A549 (cell line): ENCODE measurements around the gene PSMD1. TPM values are rescaled to one million over a fixed set of nuclear protein-coding genes. Genes with fewer than 3 reads are reported as not detected.

Experiments
- ATAC-seq, 2 experiments: fragments of 200-7000 bp in 1 of 2; fragments of >200 bp in 1 of 2; cut with Nextera tagmentation in 1 of 2; cut with Tn5 transposase in 1 of 2; 3 replicates each; pipeline versions ENCODE4 v1.8.0 to v1.9.1; 2018 to 2020; ENCODE audit warnings: mild to moderate bottlenecking in 1 of 2, moderate library complexity in 1 of 2
- CTCF ChIA-PET: fragments of 300-600 bp; sonication (Branson Sonifier 250); formaldehyde crosslinking; extraction: SDS; loops from one replicate; lab custom pipeline; 2021; ENCODE audit warnings: antibody characterized with exemption, inconsistent platforms; lab: Yijun Ruan, JAX
- POLR2A ChIA-PET: fragments of 350-600 bp; formaldehyde crosslinking; extraction: SDS; loops from one replicate; lab custom pipeline; 2021; ENCODE audit warnings: antibody characterized with exemption, inconsistent platforms; lab: Yijun Ruan, JAX
- DNase-seq, 2 experiments: peaks; one replicate each; pipeline versions ENCODE4 v3.0.0 to v3.0.0-alpha.2; 2011 to 2016; ENCODE audit warnings: low read depth in 1 of 2, low spot score in 1 of 2
- FAIRE-seq: peaks from 2 replicates; lab custom pipeline; 2011; peaks lifted over from hg19 to GRCh38; lab: Jason Lieb, UNC
- H3K27ac ChIP-seq, 2 experiments: fragments of >200 bp; sonication (Bioruptor Twin); formaldehyde crosslinking; 3 replicates each; pipeline ENCODE4 v1.5.1; 2016 to 2017
- H3K4me1 ChIP-seq: fragments of >200 bp; sonication (Bioruptor Twin); formaldehyde crosslinking; 3 replicates; pipeline ENCODE4 v1.6.1; 2016
- H3K4me2 ChIP-seq: fragments of >200 bp; sonication (Bioruptor Twin); formaldehyde crosslinking; 3 replicates; pipeline ENCODE4 v1.6.1; 2016
- H3K4me3 ChIP-seq: fragments of >200 bp; sonication (Bioruptor Twin); formaldehyde crosslinking; 3 replicates; pipeline ENCODE4 v1.5.1; 2016
- H3K9me3 ChIP-seq: fragments of >200 bp; sonication (Bioruptor Twin); formaldehyde crosslinking; 3 replicates; pipeline ENCODE4 v1.6.1; 2016
- CBX2 ChIP-seq: fragments of 200-600 bp; sonication (generic); IDR thresholded peaks from 2 replicates; pipeline ENCODE4 v1.6.1; 2016; ENCODE audit warnings: low read depth, mild to moderate bottlenecking, borderline replicate concordance
- CEBPB ChIP-seq, 2 experiments: fragments of >200 bp in 1 of 2; sonication (Bioruptor Twin) in 1 of 2; formaldehyde crosslinking in 1 of 2; IDR thresholded peaks; 2 replicates each; pipeline ENCODE4 v1.6.1; 2012 to 2016
- CHD4 ChIP-seq: fragments of 200-600 bp; sonication (generic); IDR thresholded peaks from 2 replicates; pipeline ENCODE4 v1.6.1; 2016; ENCODE audit warnings: antibody characterized with exemption, mild to moderate bottlenecking, borderline replicate concordance
- E2F6 ChIP-seq: IDR thresholded peaks from 2 replicates; pipeline ENCODE4 v1.6.1; 2012; ENCODE audit warnings: low read depth, borderline replicate concordance
- EHMT2 ChIP-seq: fragments of 200-600 bp; sonication (generic); IDR thresholded peaks from 2 replicates; pipeline ENCODE4 v1.6.1; 2016; ENCODE audit warnings: antibody characterized with exemption, low read depth, mild to moderate bottlenecking, moderate library complexity
- ELK1 ChIP-seq: fragments of 150-350 bp; IDR thresholded peaks from 2 replicates; pipeline ENCODE4 v1.6.1; 2014; ENCODE audit warnings: low read depth, mild to moderate bottlenecking, low read length
- FOSB ChIP-seq: fragments of 250-450 bp; sonication (Bioruptor Pico); IDR thresholded peaks from 2 replicates; pipeline ENCODE4 v1.5.0; 2020; ENCODE audit warnings: mild to moderate bottlenecking, moderate library complexity
- FOSL2 ChIP-seq, 2 experiments: fragments of 450-650 bp in 1 of 2; fragments of >200 bp in 1 of 2; sonication (Bioruptor Twin) in 1 of 2; formaldehyde crosslinking; IDR thresholded peaks; 2 replicates each; pipeline versions ENCODE4 v1.5.0 to v1.6.1; 2016 to 2020; ENCODE audit warnings: mild to moderate bottlenecking in 1 of 2, moderate library complexity in 1 of 2
- HDAC2 ChIP-seq: fragments of 200-600 bp; sonication (generic); IDR thresholded peaks from 2 replicates; pipeline ENCODE4 v1.6.1; 2016
- HMGXB4 ChIP-seq: fragments of 250-450 bp; sonication (Bioruptor Pico); IDR thresholded peaks from 2 replicates; pipeline ENCODE4 v1.5.0; 2021; ENCODE audit warnings: mild to moderate bottlenecking, moderate library complexity, borderline replicate concordance
- HOXB13 ChIP-seq: fragments of 250-450 bp; sonication (Bioruptor Pico); IDR thresholded peaks from 2 replicates; pipeline ENCODE4 v1.5.0; 2020; ENCODE audit warnings: low read depth, mild to moderate bottlenecking, moderate library complexity
- HOXB5 ChIP-seq: fragments of 250-450 bp; sonication (Bioruptor Pico); IDR thresholded peaks from 2 replicates; pipeline ENCODE4 v1.5.0; 2020; ENCODE audit warnings: mild to moderate bottlenecking, moderate library complexity
- NFE2L2 ChIP-seq: fragments of 150-350 bp; conservative IDR thresholded peaks from 2 replicates; pipeline ENCODE4 v1.6.1; 2014; ENCODE audit warnings: low read length
- NPAS2 ChIP-seq: fragments of 250-450 bp; sonication (Bioruptor Pico); IDR thresholded peaks from 2 replicates; pipeline ENCODE4 v1.8.0; 2022; ENCODE audit warnings: mild to moderate bottlenecking, moderate library complexity, borderline replicate concordance
- PHF8 ChIP-seq: fragments of 200-600 bp; sonication (generic); IDR thresholded peaks from 2 replicates; pipeline ENCODE4 v1.6.1; 2016; ENCODE audit warnings: low read depth, mild to moderate bottlenecking, antibody characterized with exemption, moderate library complexity, borderline replicate concordance
- POLR2A ChIP-seq: IDR thresholded peaks from 2 replicates; pipeline ENCODE4 v1.6.1; 2012; ENCODE audit warnings: mild to moderate bottlenecking, low read length
- POLR2AphosphoS2 ChIP-seq: conservative IDR thresholded peaks from 2 replicates; pipeline ENCODE4 v1.6.1; 2012; ENCODE audit warnings: low read length, improper control_type of control experiment, inconsistent platforms
- RAD21 ChIP-seq, 2 experiments: fragments of >200 bp in 1 of 2; sonication (Bioruptor Twin) in 1 of 2; formaldehyde crosslinking in 1 of 2; IDR thresholded peaks in 1 of 2; conservative IDR thresholded peaks in 1 of 2; 2 replicates in 1 of 2; 3 replicates in 1 of 2; pipeline ENCODE4 v1.6.1; 2012 to 2018; ENCODE audit warnings: inconsistent platforms in 1 of 2
- RARB ChIP-seq: fragments of 250-450 bp; sonication (Bioruptor Pico); IDR thresholded peaks from 2 replicates; pipeline ENCODE4 v1.8.0; 2021; ENCODE audit warnings: mild to moderate bottlenecking, moderate library complexity
- RNF2 ChIP-seq: fragments of 200-600 bp; sonication (generic); IDR thresholded peaks from 2 replicates; pipeline ENCODE4 v1.6.1; 2016; ENCODE audit warnings: low read depth, mild to moderate bottlenecking, antibody characterized with exemption, moderate library complexity, borderline replicate concordance
- SREBF2 ChIP-seq: fragments of 450-650 bp; IDR thresholded peaks from 2 replicates; pipeline ENCODE4 v1.6.1; 2014; ENCODE audit warnings: mild to moderate bottlenecking, moderate library complexity
- USF2 ChIP-seq: fragments of 450-650 bp; IDR thresholded peaks from 2 replicates; pipeline ENCODE4 v1.6.1; 2014; ENCODE audit warnings: antibody characterized with exemption
- ZC3H11A ChIP-seq: fragments of 450-650 bp; IDR thresholded peaks from 2 replicates; pipeline ENCODE4 v1.6.1; 2014; ENCODE audit warnings: antibody characterized with exemption, mild to moderate bottlenecking
- WGBS: methylation state at CpG from one replicate; pipeline ENCODE4 v1.1.6; 2017; ENCODE audit errors: missing lambda C conversion rate; 5-methylcytosine and 5-hydroxymethylcytosine counted together
- polyA plus RNA-seq, 4 experiments: library from polyadenylated mRNA; depleted of rRNA in 3 of 4; stranded (reverse); fragments of >200 nt; fragmentation: RNase III in 1 of 4; extraction: RNeasy Plus Mini Kit Qiagen cat#74134 plus additional on column Dnase treatment in 1 of 4; gene quantifications; 2 replicates in 3 of 4; 3 replicates in 1 of 4; pipeline ENCODE4 v1.2.3, GENCODE V29; 2011 to 2017

PSMD1 gene
- polyA plus RNA-seq, 2 of the 4 experiments (the other 2 are of a cell fraction), result 122 to 248 TPM

- H3K27ac ChIP-seq, result peak overlapping the region in 1 of 2 experiments; percentile 79; a peak in 3 of 6 replicates
- no peaks in the 10 kb centered on the region for H3K9me3 ChIP-seq
- TF ChIP-seq CEBPB (IDR thresholded peaks at IDR 0.05), result no peak
- peak; percentile 62 for TF ChIP-seq USF2
- TF ChIP-seq, all 56 proteins: peak for 1
- WGBS, result 92% methylated on average over 8 of the region's 8 CpGs
- peak in 1 of 2 experiments; percentile 57; a peak in 3 of 6 replicates for ATAC-seq
- FAIRE-seq, result no peak
- Histone ChIP-seq H3K4me3 (no peak overlapping the region), H3K4me1 (peaks cover 13% of the 10 kb centered on the region), H3K4me2 (no peak overlapping the region)
- POLR2A ChIA-PET, result no interaction called here
- peak; percentile 19 to 35 for DNase-seq
- CTCF ChIA-PET, result interaction anchor here (0.7 to 2.8 kb wide), 6 partner anchors 11 to 167 kb away, joined by 3 to 7 read pairs (median 5); no protein-coding TSS in a partner anchor
Measured at GRCh38 chr2:231182513-231182899, 125.8 kb downstream of the PSMD1 start.

GRCh38 chr2:231183851-231184250 is 127.2 kb downstream of the PSMD1 start:
- WGBS, result 94% methylated on average over 8 of the region's 8 CpGs
- Histone ChIP-seq H3K27ac (peak overlapping the region in 1 of 2 experiments; percentile 3; a peak in 1 of 6 replicates), H3K9me3 (no peaks in the 10 kb centered on the region), H3K4me2 (no peak overlapping the region), H3K4me3 (no peak overlapping the region), H3K4me1 (peaks cover 13% of the 10 kb centered on the region)
- FAIRE-seq, result no peak
- POLR2A ChIA-PET, result no interaction called here
- no peak for ATAC-seq
- TF ChIP-seq FOSL2 (IDR thresholded peaks at IDR 0.05), result no peak
- no peak for TF ChIP-seq FOSL2 (CRISPR knock-in tag; IDR thresholded peaks at IDR 0.05)
- TF ChIP-seq POLR2A, result no peak
- TF ChIP-seq RAD21 (conservative IDR thresholded peaks at IDR 0.05 in 1 of 2, IDR thresholded peaks at IDR 0.05 in 1 of 2), result no peak
- TF ChIP-seq SREBF2, result no peak
- no peak for TF ChIP-seq RNF2
- TF ChIP-seq HOXB13 (CRISPR knock-in tag), result no peak
- no peak for TF ChIP-seq CHD4
- no peak for TF ChIP-seq NPAS2 (CRISPR knock-in tag)
- no peak for TF ChIP-seq POLR2AphosphoS2
- TF ChIP-seq NFE2L2, result no peak
- no peak for TF ChIP-seq RARB (CRISPR knock-in tag)
- CTCF ChIA-PET, result interaction anchor here (1.3 to 2.5 kb wide), 3 partner anchors 8 to 44 kb away, joined by 4 to 7 read pairs (median 6); no protein-coding TSS in a partner anchor
- no peak for DNase-seq

GRCh38 chr2:231184319-231184718 is 127.7 kb downstream of the PSMD1 start:
- WGBS, result 83% methylated on average over 4 of the region's 4 CpGs
- TF ChIP-seq FOSB (CRISPR knock-in tag) (no peak), NFE2L2 (no peak), CBX2 (no peak), SREBF2 (no peak), ZC3H11A (no peak), HMGXB4 (CRISPR knock-in tag) (no peak), PHF8 (no peak), E2F6 (no peak), HDAC2 (no peak), NPAS2 (CRISPR knock-in tag) (no peak), POLR2AphosphoS2 (no peak), ELK1 (no peak), HOXB5 (CRISPR knock-in tag) (no peak), EHMT2 (no peak)
- Histone ChIP-seq H3K4me1 (peaks cover 13% of the 10 kb centered on the region), H3K27ac (peak overlapping the region in 1 of 2 experiments; percentile 3; a peak in 1 of 6 replicates), H3K4me3 (no peak overlapping the region), H3K4me2 (no peak overlapping the region), H3K9me3 (no peaks in the 10 kb centered on the region)
- DNase-seq, result no peak
- POLR2A ChIA-PET, result no interaction called here
- no peak for FAIRE-seq
- CTCF ChIA-PET, result interaction anchor here (1.3 to 2.5 kb wide), 2 partner anchors 9 to 12 kb away, joined by 4 to 6 read pairs; no protein-coding TSS in a partner anchor
- ATAC-seq, result no peak
